ENCODE data around the gene PTPRG.

PTPRG gene

DNA sequence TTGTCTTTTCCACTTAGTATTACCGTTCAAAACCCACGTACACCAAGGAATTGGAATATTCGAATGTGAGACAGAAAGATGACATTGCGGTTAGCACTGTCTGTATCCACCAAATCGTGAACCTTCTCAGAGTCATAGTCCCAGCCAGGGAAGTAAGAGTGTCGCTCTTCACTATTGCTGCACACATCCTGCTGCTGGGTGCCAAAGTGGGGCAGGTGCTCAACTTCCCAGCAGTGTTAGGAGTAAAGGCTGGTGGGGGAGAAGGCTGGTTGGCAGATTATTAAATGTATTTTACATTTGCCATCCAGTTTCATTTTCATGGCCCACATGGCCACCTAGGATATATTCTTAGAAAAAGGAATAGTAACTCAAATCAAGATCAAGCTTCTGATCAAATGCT is 65.1 kb downstream of the PTPRG start:
- peaks cover 13% of the 10 kb centered on the region; the same call in 1 of the 2 replicates for H3K36me3 ChIP-seq (ENCODE audit: insufficient read depth, low read depth, low read length)
- no peak overlapping the region for H3K4me3 ChIP-seq (ENCODE audit: low read length)
- no peaks in the 10 kb centered on the region for H3K27me3 ChIP-seq (ENCODE audit: insufficient read depth, low read length)
- peaks cover 23% of the 10 kb centered on the region for H3K4me1 ChIP-seq (ENCODE audit: insufficient read depth, low read length)
- H3K9ac ChIP-seq (ENCODE audit: low read depth, low read length), result no peak overlapping the region
- H3K27ac ChIP-seq (ENCODE audit: low read length), result no peak overlapping the region
- no peaks in the 10 kb centered on the region for H3K9me3 ChIP-seq (ENCODE audit: insufficient read depth, low read depth, low read length)

- Histone ChIP-seq H3K27ac (ENCODE audit: low read length) (no peak overlapping the region), H3K9me3 (ENCODE audit: insufficient read depth, low read depth, low read length) (no peaks in the 10 kb centered on the region), H3K4me3 (ENCODE audit: low read length) (no peak overlapping the region), H3K27me3 (ENCODE audit: insufficient read depth, low read length) (no peaks in the 10 kb centered on the region), H3K9ac (ENCODE audit: low read depth, low read length) (no peak overlapping the region), H3K36me3 (ENCODE audit: insufficient read depth, low read depth, low read length) (peaks cover 9% of the 10 kb centered on the region; the same call in 1 of the 2 replicates), H3K4me1 (ENCODE audit: insufficient read depth, low read length) (peaks cover 26% of the 10 kb centered on the region)
These were observed 66.4 kb downstream of the PTPRG start for GRCh38 chr3:61627768-61628185.

DNA sequence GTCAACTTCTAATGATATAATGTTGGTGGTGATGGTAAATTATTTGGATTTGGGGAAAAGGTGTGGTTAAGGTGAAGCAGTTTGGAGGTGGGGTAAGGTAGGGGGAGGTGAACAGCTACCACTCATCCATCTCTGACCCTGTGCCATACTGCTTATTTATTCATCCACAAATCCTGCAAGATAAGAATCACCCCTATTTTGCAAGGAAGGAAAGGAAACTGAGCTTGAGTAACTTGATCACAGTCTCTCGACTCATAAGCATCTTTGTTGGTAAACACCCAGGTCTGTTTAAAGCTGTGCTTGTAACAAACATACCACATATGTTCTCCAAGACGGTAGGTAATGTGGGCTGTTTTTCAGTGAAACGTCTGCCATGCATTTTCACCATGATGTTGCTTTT is 67.3 kb downstream of the PTPRG start:
- H3K36me3 ChIP-seq (ENCODE audit: insufficient read depth, low read depth, low read length), result peaks cover under 1% of the 10 kb centered on the region; the same call in 1 of the 2 replicates
- H3K27me3 ChIP-seq (ENCODE audit: insufficient read depth, low read length), result no peaks in the 10 kb centered on the region
- H3K4me3 ChIP-seq (ENCODE audit: low read length), result no peak overlapping the region
- no peaks in the 10 kb centered on the region for H3K9me3 ChIP-seq (ENCODE audit: insufficient read depth, low read depth, low read length)
- H3K27ac ChIP-seq (ENCODE audit: low read length), result no peak overlapping the region
- peaks cover 26% of the 10 kb centered on the region for H3K4me1 ChIP-seq (ENCODE audit: insufficient read depth, low read length)
- H3K9ac ChIP-seq (ENCODE audit: low read depth, low read length), result no peak overlapping the region

- H3K36me3 ChIP-seq (ENCODE audit: insufficient read depth, low read depth, low read length), result no peaks in the 10 kb centered on the region
- H3K27ac ChIP-seq (ENCODE audit: low read length), result no peak overlapping the region
- no peak overlapping the region for H3K4me3 ChIP-seq (ENCODE audit: low read length)
- peaks cover 26% of the 10 kb centered on the region for H3K4me1 ChIP-seq (ENCODE audit: insufficient read depth, low read length)
- H3K27me3 ChIP-seq (ENCODE audit: insufficient read depth, low read length), result no peaks in the 10 kb centered on the region
- no peak overlapping the region for H3K9ac ChIP-seq (ENCODE audit: low read depth, low read length)
- no peaks in the 10 kb centered on the region for H3K9me3 ChIP-seq (ENCODE audit: insufficient read depth, low read depth, low read length)
These were observed 68.1 kb downstream of the PTPRG start for GRCh38 chr3:61629442-61629841.

DNA sequence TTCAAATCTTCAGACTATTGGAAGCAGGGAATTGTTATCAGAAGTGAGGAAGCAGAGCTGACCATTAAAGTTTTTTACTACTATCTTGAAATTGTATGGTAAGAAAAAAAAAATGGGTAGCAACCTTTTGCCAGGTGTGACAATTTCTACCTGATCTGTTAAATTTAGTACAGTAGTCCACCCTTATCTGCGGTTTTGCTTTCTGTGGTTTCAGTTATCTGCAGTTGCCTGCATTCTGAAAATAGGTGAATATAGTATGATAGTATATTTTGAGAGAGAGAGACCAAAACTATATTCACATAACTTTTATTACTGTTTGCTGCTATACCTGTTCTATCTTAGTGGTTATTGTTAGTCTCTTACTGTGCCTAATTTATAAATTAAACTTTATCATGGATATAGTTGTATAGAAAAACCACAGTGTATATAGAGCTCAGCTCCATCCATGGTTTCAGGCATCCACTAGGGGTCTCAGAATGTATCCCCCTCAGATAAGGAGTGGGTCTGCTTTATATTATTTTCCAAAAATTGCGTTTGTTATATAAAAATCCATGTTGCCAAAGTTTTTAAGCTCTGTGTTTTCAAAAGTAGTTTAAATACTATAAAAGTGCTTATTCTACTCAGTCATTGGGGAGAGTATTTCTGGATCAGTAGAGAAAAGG is 69.9 kb downstream of the PTPRG start:
- H3K36me3 ChIP-seq (ENCODE audit: insufficient read depth, low read depth, low read length), result no peaks in the 10 kb centered on the region
- no peak overlapping the region for H3K9ac ChIP-seq (ENCODE audit: low read depth, low read length)
- H3K4me3 ChIP-seq (ENCODE audit: low read length), result no peak overlapping the region
- H3K27ac ChIP-seq (ENCODE audit: low read length), result no peak overlapping the region
- no peaks in the 10 kb centered on the region for H3K9me3 ChIP-seq (ENCODE audit: insufficient read depth, low read depth, low read length)
- peaks cover 15% of the 10 kb centered on the region; the same call in 1 of the 2 replicates for H3K4me1 ChIP-seq (ENCODE audit: insufficient read depth, low read length)
- no peaks in the 10 kb centered on the region for H3K27me3 ChIP-seq (ENCODE audit: insufficient read depth, low read length)

- Histone ChIP-seq H3K27ac (ENCODE audit: low read length) (no peak overlapping the region), H3K4me3 (ENCODE audit: low read length) (no peak overlapping the region), H3K36me3 (ENCODE audit: insufficient read depth, low read depth, low read length) (no peaks in the 10 kb centered on the region), H3K4me1 (ENCODE audit: insufficient read depth, low read length) (peaks cover 9% of the 10 kb centered on the region; the same call in 1 of the 2 replicates), H3K27me3 (ENCODE audit: insufficient read depth, low read length) (no peaks in the 10 kb centered on the region), H3K9me3 (ENCODE audit: insufficient read depth, low read depth, low read length) (no peaks in the 10 kb centered on the region), H3K9ac (ENCODE audit: low read depth, low read length) (no peak overlapping the region)
These were observed 71.3 kb downstream of the PTPRG start for GRCh38 chr3:61632568-61633175.

DNA sequence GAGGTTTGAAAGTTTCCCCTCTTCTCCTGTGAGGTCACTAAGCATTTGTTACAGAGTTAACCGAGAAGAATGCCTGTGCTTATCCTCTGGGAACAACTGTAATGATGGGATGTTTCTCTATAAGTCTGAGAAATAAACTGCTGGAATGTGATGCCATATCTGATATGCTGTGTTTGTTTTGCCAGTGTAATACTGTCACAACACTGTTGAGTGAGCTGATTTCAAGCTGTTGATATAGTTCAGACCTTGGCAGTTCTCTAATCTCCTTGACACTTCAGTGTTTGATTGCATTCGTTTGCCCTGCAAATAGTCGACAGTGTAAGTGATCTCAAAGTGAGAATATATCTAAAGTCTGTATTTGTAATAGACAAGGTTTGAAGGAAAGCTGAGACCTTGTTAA is 73.3 kb downstream of the PTPRG start:
- peaks cover 6% of the 10 kb centered on the region; the same call in 1 of the 2 replicates for H3K4me1 ChIP-seq (ENCODE audit: insufficient read depth, low read length)
- no peak overlapping the region for H3K4me3 ChIP-seq (ENCODE audit: low read length)
- H3K36me3 ChIP-seq (ENCODE audit: insufficient read depth, low read depth, low read length), result no peaks in the 10 kb centered on the region
- no peak overlapping the region for H3K9ac ChIP-seq (ENCODE audit: low read depth, low read length)
- no peak overlapping the region for H3K27ac ChIP-seq (ENCODE audit: low read length)
- no peaks in the 10 kb centered on the region for H3K27me3 ChIP-seq (ENCODE audit: insufficient read depth, low read length)
- no peaks in the 10 kb centered on the region for H3K9me3 ChIP-seq (ENCODE audit: insufficient read depth, low read depth, low read length)

GRCh38 chr3:61637088-61638051 is 76.0 kb downstream of the PTPRG start:
- no peak overlapping the region for H3K4me3 ChIP-seq (ENCODE audit: low read length)
- H3K4me1 ChIP-seq (ENCODE audit: insufficient read depth, low read length), result peaks cover 14% of the 10 kb centered on the region; the same call in 1 of the 2 replicates
- no peak overlapping the region for H3K9ac ChIP-seq (ENCODE audit: low read depth, low read length)
- no peaks in the 10 kb centered on the region for H3K36me3 ChIP-seq (ENCODE audit: insufficient read depth, low read depth, low read length)
- no peaks in the 10 kb centered on the region for H3K27me3 ChIP-seq (ENCODE audit: insufficient read depth, low read length)
- no peaks in the 10 kb centered on the region for H3K9me3 ChIP-seq (ENCODE audit: insufficient read depth, low read depth, low read length)
- no peak overlapping the region for H3K27ac ChIP-seq (ENCODE audit: low read length)

- Histone ChIP-seq H3K36me3 (ENCODE audit: insufficient read depth, low read depth, low read length) (no peaks in the 10 kb centered on the region), H3K4me1 (ENCODE audit: insufficient read depth, low read length) (peaks cover 11% of the 10 kb centered on the region; the same call in 1 of the 2 replicates), H3K9ac (ENCODE audit: low read depth, low read length) (no peak overlapping the region), H3K27ac (ENCODE audit: low read length) (no peak overlapping the region), H3K4me3 (ENCODE audit: low read length) (no peak overlapping the region), H3K9me3 (ENCODE audit: insufficient read depth, low read depth, low read length) (no peaks in the 10 kb centered on the region), H3K27me3 (ENCODE audit: insufficient read depth, low read length) (no peaks in the 10 kb centered on the region)
These were observed 77.4 kb downstream of the PTPRG start for GRCh38 chr3:61638741-61639140.

GRCh38 chr3:61639991-61640390 is 78.6 kb downstream of the PTPRG start:
- peaks cover 11% of the 10 kb centered on the region; the same call in 1 of the 2 replicates for H3K4me1 ChIP-seq (ENCODE audit: insufficient read depth, low read length)
- no peaks in the 10 kb centered on the region for H3K27me3 ChIP-seq (ENCODE audit: insufficient read depth, low read length)

DNA sequence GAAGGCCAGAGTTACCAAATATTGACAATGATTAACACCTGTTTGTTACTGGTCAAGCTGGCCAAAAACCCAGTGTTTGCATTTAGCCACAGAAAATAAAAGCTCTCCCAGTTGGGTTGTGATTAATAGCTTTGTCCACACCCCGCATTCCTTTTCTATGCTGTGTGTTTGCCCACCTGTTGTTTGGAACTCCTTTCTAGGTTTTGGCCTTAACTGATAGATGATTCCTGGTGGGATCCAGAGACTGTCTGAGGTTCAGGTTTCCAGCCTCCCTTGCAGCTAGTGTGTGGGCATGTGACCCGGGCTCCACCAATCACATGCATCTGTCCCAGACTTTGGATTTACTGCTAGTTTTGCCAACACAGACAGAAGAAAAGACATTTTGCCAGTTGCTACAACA is 83.8 kb downstream of the PTPRG start:
- no peak overlapping the region for H3K9ac ChIP-seq (ENCODE audit: low read depth, low read length)
- H3K27me3 ChIP-seq (ENCODE audit: insufficient read depth, low read length), result no peaks in the 10 kb centered on the region
- peaks cover 12% of the 10 kb centered on the region for H3K9me3 ChIP-seq (ENCODE audit: insufficient read depth, low read depth, low read length)
- no peak overlapping the region for H3K27ac ChIP-seq (ENCODE audit: low read length)
- peaks cover 16% of the 10 kb centered on the region; the same call in 1 of the 2 replicates for H3K4me1 ChIP-seq (ENCODE audit: insufficient read depth, low read length)
- no peak overlapping the region for H3K4me3 ChIP-seq (ENCODE audit: low read length)
- H3K36me3 ChIP-seq (ENCODE audit: insufficient read depth, low read depth, low read length), result peaks cover 4% of the 10 kb centered on the region

More at GRCh38 chr3:61639991-61640390, 78.6 kb downstream of the PTPRG start:
- no peak overlapping the region for H3K9ac ChIP-seq (ENCODE audit: low read depth, low read length)
- H3K27ac ChIP-seq (ENCODE audit: low read length), result no peak overlapping the region
- no peak overlapping the region for H3K4me3 ChIP-seq (ENCODE audit: low read length)
- peaks cover under 1% of the 10 kb centered on the region for H3K36me3 ChIP-seq (ENCODE audit: insufficient read depth, low read depth, low read length)
- H3K9me3 ChIP-seq (ENCODE audit: insufficient read depth, low read depth, low read length), result peaks cover 6% of the 10 kb centered on the region; the same call in 1 of the 2 replicates

Data from iPS-20b (cell line).